ENCODE results near the gene CASTOR1. TPM values are rescaled to one million over a fixed set of nuclear protein-coding genes. Genes with fewer than 3 reads are reported as not detected.

The CASTOR1 gene
- total RNA-seq, 1 experiment from 2014 or later = 10.6 TPM

DNA sequence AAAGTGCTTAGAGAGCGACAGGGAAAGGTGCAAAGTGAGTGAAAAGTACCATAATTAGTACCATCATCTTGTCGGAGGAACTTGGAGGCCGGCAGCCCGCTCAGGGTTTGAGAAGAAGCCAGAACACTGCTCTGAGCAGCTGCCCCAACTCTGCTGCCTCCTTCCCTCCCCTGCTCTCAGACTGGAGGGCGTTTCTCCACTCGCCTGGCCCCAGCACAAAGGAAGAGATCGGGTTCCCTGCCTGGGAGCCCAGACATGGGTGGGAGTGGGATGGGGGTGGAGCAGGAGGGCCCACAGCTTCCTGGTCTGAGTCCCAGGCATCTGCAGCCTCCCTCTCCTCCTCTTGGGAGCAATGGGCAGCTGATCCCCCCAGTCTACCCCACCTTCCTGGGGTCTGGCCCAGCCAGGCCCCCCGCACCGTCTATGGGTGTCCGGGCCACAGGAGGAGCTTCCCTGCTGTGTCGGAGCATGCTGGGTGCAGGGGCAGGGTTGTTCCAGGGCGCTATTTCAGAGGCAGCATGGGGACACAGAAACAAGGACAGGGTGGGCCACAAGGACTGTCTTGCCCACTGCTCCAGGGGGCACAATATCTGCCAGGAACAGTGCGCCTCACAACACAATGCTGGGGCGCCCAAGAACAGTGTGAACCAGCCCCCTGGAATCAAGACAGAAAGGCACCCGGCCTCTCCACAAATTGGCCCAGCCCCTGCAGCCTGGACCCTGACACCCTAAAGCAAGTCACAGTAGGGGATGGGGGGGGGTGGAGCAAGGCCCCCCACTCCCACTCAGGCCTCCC lies 47.5 kb downstream of the CASTOR1 start:
- H3K27me3 ChIP-seq (ENCODE audit: insufficient read depth, low read depth) = no peaks in the 10 kb centered on the region
- no peak for TF ChIP-seq EZH2 (IDR thresholded peaks at IDR 0.05; ENCODE audit: low read depth)
- TF ChIP-seq, protein P1, sequence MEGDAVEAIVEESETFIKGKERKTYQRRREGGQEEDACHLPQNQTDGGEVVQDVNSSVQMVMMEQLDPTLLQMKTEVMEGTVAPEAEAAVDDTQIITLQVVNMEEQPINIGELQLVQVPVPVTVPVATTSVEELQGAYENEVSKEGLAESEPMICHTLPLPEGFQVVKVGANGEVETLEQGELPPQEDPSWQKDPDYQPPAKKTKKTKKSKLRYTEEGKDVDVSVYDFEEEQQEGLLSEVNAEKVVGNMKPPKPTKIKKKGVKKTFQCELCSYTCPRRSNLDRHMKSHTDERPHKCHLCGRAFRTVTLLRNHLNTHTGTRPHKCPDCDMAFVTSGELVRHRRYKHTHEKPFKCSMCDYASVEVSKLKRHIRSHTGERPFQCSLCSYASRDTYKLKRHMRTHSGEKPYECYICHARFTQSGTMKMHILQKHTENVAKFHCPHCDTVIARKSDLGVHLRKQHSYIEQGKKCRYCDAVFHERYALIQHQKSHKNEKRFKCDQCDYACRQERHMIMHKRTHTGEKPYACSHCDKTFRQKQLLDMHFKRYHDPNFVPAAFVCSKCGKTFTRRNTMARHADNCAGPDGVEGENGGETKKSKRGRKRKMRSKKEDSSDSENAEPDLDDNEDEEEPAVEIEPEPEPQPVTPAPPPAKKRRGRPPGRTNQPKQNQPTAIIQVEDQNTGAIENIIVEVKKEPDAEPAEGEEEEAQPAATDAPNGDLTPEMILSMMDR (conservative IDR thresholded peaks at IDR 0.05) = no peak
- ChIA-PET POLR2A (ENCODE audit: unreplicated experiment) (no interaction called here), CTCF (no interaction called here)
- H3K36me3 ChIP-seq (ENCODE audit: low read depth) = peaks cover 43% of the 10 kb centered on the region
- no peak for DNase-seq
- H3K4me2 ChIP-seq = no peak overlapping the region
- peaks cover 13% of the 10 kb centered on the region for H3K79me2 ChIP-seq (ENCODE audit: low read depth)
- H3K27ac ChIP-seq = peak overlapping the region; percentile 50; the same call in 1 of the 2 replicates
- H3K9me2 ChIP-seq (ENCODE audit: insufficient read depth) = no peaks in the 10 kb centered on the region
- H3K4me1 ChIP-seq (replicated peaks; ENCODE audit: insufficient read depth) = peaks cover 41% of the 10 kb centered on the region
- peaks cover 64% of the 10 kb centered on the region for H3F3A ChIP-seq (ENCODE audit: insufficient read depth, low read depth)
- BruUV-seq (replicated peaks) = no TSS peak
- H2AFZ ChIP-seq = no peak overlapping the region
- no peak overlapping the region for H3K4me3 ChIP-seq
- no peaks in the 10 kb centered on the region for H4K20me1 ChIP-seq (ENCODE audit: insufficient read depth)
- intact Hi-C loops (cut with micrococcal nuclease; ENCODE audit: unreplicated experiment) = no loop called here
- H3K9me3 ChIP-seq (ENCODE audit: insufficient read depth, low read depth) = no peaks in the 10 kb centered on the region

DNA sequence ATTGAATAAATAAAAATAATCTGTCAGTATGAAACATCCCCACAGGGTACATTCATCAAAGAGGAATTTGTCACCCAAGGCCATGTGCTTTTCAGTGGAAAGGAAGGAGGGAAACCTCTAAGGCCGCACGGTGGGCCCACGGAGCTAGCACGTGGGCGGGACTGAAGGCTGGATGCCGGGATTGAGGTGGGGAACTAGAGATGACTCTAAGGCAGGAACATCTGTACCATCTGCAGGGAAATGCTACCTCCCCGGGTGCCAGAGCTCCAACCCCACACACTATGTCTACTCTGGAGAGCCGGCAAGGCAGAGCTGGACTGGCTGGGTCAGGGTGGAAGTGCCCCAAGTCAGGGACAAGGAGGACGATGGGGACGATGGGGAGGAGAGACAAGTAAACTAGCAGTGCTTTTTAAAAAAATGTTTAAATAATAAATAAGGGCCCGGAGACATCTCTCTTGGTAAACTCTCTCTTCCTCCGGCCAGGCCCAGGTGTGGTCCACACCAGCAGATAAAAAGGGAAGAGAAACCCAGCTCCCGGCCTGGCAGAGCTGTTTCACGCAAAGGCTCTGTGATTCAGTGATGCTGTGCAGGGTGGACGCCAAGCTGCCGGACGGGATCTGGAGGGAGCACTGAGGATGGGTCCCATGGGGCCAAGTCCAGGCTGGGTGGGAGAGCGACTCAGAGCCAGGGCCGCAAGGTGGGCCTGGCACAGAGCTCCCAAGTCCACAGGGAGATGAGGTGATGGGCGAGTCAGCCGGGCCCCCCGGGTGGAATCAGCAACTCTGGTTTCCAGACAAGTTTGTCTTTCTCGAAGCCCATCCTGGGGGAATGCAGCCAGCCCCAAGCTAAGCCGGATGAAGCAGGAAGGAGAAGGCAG lies 48.5 kb downstream of the CASTOR1 start:
- H3K4me3 ChIP-seq = no peak overlapping the region
- no peak overlapping the region for H2AFZ ChIP-seq
- H3K9me3 ChIP-seq (ENCODE audit: insufficient read depth, low read depth) = no peaks in the 10 kb centered on the region
- peaks cover 69% of the 10 kb centered on the region for H3F3A ChIP-seq (ENCODE audit: insufficient read depth, low read depth)
- H3K27me3 ChIP-seq (ENCODE audit: insufficient read depth, low read depth) = no peaks in the 10 kb centered on the region
- no peak for DNase-seq
- intact Hi-C loops (cut with micrococcal nuclease; ENCODE audit: unreplicated experiment) = no loop called here
- H3K4me1 ChIP-seq (replicated peaks; ENCODE audit: insufficient read depth) = peaks cover 51% of the 10 kb centered on the region
- POLR2A ChIA-PET (ENCODE audit: unreplicated experiment) = no interaction called here
- TF ChIP-seq EZH2 (IDR thresholded peaks at IDR 0.05; ENCODE audit: low read depth) = no peak
- TF ChIP-seq, protein P1 (conservative IDR thresholded peaks at IDR 0.05) = no peak
- peak overlapping the region; percentile 50; the same call in 1 of the 2 replicates for H3K27ac ChIP-seq
- H4K20me1 ChIP-seq (ENCODE audit: insufficient read depth) = no peaks in the 10 kb centered on the region
- no peak overlapping the region for H3K4me2 ChIP-seq
- H3K36me3 ChIP-seq (ENCODE audit: low read depth) = peaks cover 38% of the 10 kb centered on the region
- CTCF ChIA-PET = interaction anchor here (0.6 kb wide), 1 partner anchor 154 kb away, joined by 3 read pairs; no protein-coding TSS in a partner anchor
- TSS peak; percentile 12 for BruUV-seq (replicated peaks)
- H3K9me2 ChIP-seq (ENCODE audit: insufficient read depth) = no peaks in the 10 kb centered on the region
- peaks cover 13% of the 10 kb centered on the region for H3K79me2 ChIP-seq (ENCODE audit: low read depth)

All from PC-9 (cell line).